ENCODE measurements around the gene PLCL1. TPM values are rescaled to one million over a fixed set of nuclear protein-coding genes. Genes with fewer than 3 reads are reported as not detected.

PLCL1 gene
- total and polyA plus RNA-seq, 10 of the 15 experiments (the other 5 are each of a cell fraction or from before 2014, with no cell fraction given), result 0.03 to 1.5 (median 0.22) TPM

DNA sequence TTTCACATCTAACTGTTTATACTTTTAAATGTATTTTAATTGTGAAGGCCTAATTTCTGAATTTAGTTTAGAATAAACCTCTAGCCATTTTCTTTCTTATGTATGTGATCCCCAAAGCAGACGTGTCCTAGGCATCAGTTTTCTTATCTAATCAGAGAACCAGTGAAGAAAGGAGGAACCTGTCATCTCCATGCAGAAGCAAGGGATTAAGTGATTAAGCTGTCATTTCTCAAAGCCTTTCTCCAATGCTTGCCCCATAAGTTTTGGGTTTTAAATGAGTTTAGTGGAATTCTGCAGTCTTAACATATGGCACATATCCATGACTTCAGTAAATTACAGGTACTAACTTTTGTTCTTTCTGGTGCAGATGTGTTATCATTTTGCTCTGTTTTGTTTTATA is 190.4 kb downstream of the PLCL1 start:
- Histone ChIP-seq H3K4me2 (ENCODE audit: control insufficient read depth, insufficient read depth) (no peak overlapping the region), H3K9me3 (replicated peaks; ENCODE audit: control insufficient read depth, insufficient read depth, low read length) (peaks cover 5% of the 10 kb centered on the region; the same call in 2 of the 3 replicates), H3K4me3 (no peak overlapping the region), H3K79me2 (ENCODE audit: control insufficient read depth, insufficient read depth, low read length) (no peaks in the 10 kb centered on the region), H4K20me1 (ENCODE audit: control insufficient read depth, insufficient read depth) (no peaks in the 10 kb centered on the region), H3K27me3 (replicated peaks in 1 of 2; ENCODE audit: control insufficient read depth in 2 of 2, insufficient read depth in 2 of 2, low read length in 1 of 2) (no peaks in the 10 kb centered on the region), H3K36me3 (ENCODE audit: control insufficient read depth in 2 of 2, insufficient read depth in 2 of 2, low read length in 1 of 2) (no peaks in the 10 kb centered on the region), H3K4me1 (ENCODE audit: control insufficient read depth, insufficient read depth, low read length) (peaks cover 16% of the 10 kb centered on the region), H3K27ac (ENCODE audit: control insufficient read depth, insufficient read depth) (no peak overlapping the region), H3K9ac (ENCODE audit: control insufficient read depth, insufficient read depth, low read length) (no peak overlapping the region), H2AFZ (ENCODE audit: control insufficient read depth, low read depth, low read length) (no peak overlapping the region)
- 42% methylated on average over 1 of the region's 1 CpG for WGBS (ENCODE audit: insufficient coverage, insufficient replicate concordance, low lambda C conversion rate, missing lambda C conversion rate)
- no peak for ATAC-seq
- no peak for TF ChIP-seq LARP7 (IDR thresholded peaks at IDR 0.05)
- no peak for TF ChIP-seq MTA2 (IDR thresholded peaks at IDR 0.05; ENCODE audit: low read depth)
- no peak for TF ChIP-seq PAX5 (IDR thresholded peaks at IDR 0.05; ENCODE audit: borderline replicate concordance, low read depth, low read length)
- TF ChIP-seq GATAD2B (conservative IDR thresholded peaks at IDR 0.05; ENCODE audit: low read depth), result no peak
- no peak for DNase-seq (ENCODE audit: low read depth, low spot score)
- ChIA-PET SMC1A (ENCODE audit: uncharacterized antibody, unreplicated experiment) (interaction anchor here (1.2 to 14.3 kb wide), 7 partner anchors 9 to 132 kb away, joined by 3 to 168 read pairs (median 5); no protein-coding TSS in a partner anchor), CTCF (interaction anchor here (0.8 to 1.6 kb wide), 2 partner anchors 8 to 12 kb away, joined by 3 to 4 read pairs; no protein-coding TSS in a partner anchor), RAD21 (ENCODE audit: unreplicated experiment) (interaction anchor here (2.0 to 3.8 kb wide), 2 partner anchors 11 to 157 kb away, joined by 5 to 30 read pairs; no protein-coding TSS in a partner anchor), POLR2A (interaction anchor here (1.2 to 2.5 kb wide), 3 partner anchors 11 to 12 kb away, joined by 3 to 12 read pairs (median 3); no protein-coding TSS in a partner anchor)
- FAIRE-seq, result no peak
- in situ Hi-C loops (cut with MboI), result no loop called here
- BruUV-seq (replicated peaks), result no TSS peak
- intact Hi-C loops (cut with micrococcal nuclease; ENCODE audit: unreplicated experiment), result loop anchor here (5.0 kb wide), 1 partner anchor 133 kb away; no protein-coding TSS in a partner anchor

DNA sequence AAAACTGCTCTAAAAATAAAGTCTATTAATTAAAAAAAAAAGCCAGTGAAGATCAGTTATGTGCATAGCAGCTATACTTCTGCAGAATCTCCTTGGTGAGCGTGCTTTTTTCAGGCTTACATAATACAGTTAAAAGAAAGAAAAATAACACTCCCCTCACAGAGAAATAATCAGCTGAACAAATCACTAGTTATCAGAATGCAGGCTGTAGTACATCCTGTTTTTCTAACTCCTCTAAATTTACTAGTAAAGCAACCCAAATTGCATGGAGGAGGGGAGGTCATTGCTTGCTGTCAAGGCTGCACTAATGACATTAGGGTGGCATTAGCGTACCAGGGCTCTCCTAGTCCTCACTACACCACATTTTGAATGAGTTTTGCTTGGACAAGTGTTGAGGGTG is 192.2 kb downstream of the PLCL1 start:
- CTCF ChIA-PET, result interaction anchor here (0.6 to 3.9 kb wide), 8 partner anchors 9 to 131 kb away, joined by 3 to 17 read pairs (median 5); no protein-coding TSS in a partner anchor
- H3K4me3 ChIP-seq, result no peak overlapping the region
- in situ Hi-C loops (cut with MboI) (no loop called here), intact Hi-C loops (cut with micrococcal nuclease; ENCODE audit: unreplicated experiment) (no loop called here)
- H3K27ac ChIP-seq (ENCODE audit: control insufficient read depth, insufficient read depth), result no peak overlapping the region
- BruUV-seq (replicated peaks), result no TSS peak
- peaks cover 2% of the 10 kb centered on the region; the same call in 2 of the 3 replicates for H3K9me3 ChIP-seq (replicated peaks; ENCODE audit: control insufficient read depth, insufficient read depth, low read length)
- POLR2A ChIA-PET, result interaction anchor here (1.3 to 1.9 kb wide), 3 partner anchors 9 to 58 kb away, joined by 3 to 6 read pairs (median 4); no protein-coding TSS in a partner anchor
- TF ChIP-seq KDM1A (IDR thresholded peaks at IDR 0.05; ENCODE audit: borderline replicate concordance) (no peak), IKZF1 (conservative IDR thresholded peaks at IDR 0.05) (no peak), RUNX3 (IDR thresholded peaks at IDR 0.05; ENCODE audit: low read length) (no peak), JUNB (IDR thresholded peaks at IDR 0.05) (no peak), RBBP5 (conservative IDR thresholded peaks at IDR 0.05) (no peak), STAT1 (conservative IDR thresholded peaks at IDR 0.05) (no peak)
- TF ChIP-seq, protein P1, sequence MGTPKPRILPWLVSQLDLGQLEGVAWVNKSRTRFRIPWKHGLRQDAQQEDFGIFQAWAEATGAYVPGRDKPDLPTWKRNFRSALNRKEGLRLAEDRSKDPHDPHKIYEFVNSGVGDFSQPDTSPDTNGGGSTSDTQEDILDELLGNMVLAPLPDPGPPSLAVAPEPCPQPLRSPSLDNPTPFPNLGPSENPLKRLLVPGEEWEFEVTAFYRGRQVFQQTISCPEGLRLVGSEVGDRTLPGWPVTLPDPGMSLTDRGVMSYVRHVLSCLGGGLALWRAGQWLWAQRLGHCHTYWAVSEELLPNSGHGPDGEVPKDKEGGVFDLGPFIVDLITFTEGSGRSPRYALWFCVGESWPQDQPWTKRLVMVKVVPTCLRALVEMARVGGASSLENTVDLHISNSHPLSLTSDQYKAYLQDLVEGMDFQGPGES (IDR thresholded peaks at IDR 0.05), result no peak
- SMC1A ChIA-PET (ENCODE audit: uncharacterized antibody, unreplicated experiment), result interaction anchor here (0.7 to 3.6 kb wide), 21 partner anchors 10 to 191 kb away, joined by 3 to 26 read pairs (median 4); no protein-coding TSS in a partner anchor
- RAD21 ChIA-PET (ENCODE audit: unreplicated experiment), result interaction anchor here (1.0 to 3.8 kb wide), 10 partner anchors 8 to 131 kb away, joined by 3 to 13 read pairs (median 8); no protein-coding TSS in a partner anchor
- no peak overlapping the region for H2AFZ ChIP-seq (ENCODE audit: control insufficient read depth, low read depth, low read length)
- peaks cover 16% of the 10 kb centered on the region for H3K4me1 ChIP-seq (ENCODE audit: control insufficient read depth, insufficient read depth, low read length)
- FAIRE-seq, result no peak
- H3K27me3 ChIP-seq (replicated peaks in 1 of 2; ENCODE audit: control insufficient read depth in 2 of 2, insufficient read depth in 2 of 2, low read length in 1 of 2), result no peaks in the 10 kb centered on the region
- 72% methylated on average over 2 of the region's 2 CpGs for WGBS (ENCODE audit: insufficient coverage, insufficient replicate concordance, low lambda C conversion rate, missing lambda C conversion rate)
- no peaks in the 10 kb centered on the region for H3K36me3 ChIP-seq (ENCODE audit: control insufficient read depth in 2 of 2, insufficient read depth in 2 of 2, low read length in 1 of 2)
- no peak overlapping the region for H3K9ac ChIP-seq (ENCODE audit: control insufficient read depth, insufficient read depth, low read length)
- no peaks in the 10 kb centered on the region for H3K79me2 ChIP-seq (ENCODE audit: control insufficient read depth, insufficient read depth, low read length)
- H4K20me1 ChIP-seq (ENCODE audit: control insufficient read depth, insufficient read depth), result no peaks in the 10 kb centered on the region
- no peak for DNase-seq (ENCODE audit: low read depth, low spot score)
- ATAC-seq, result no peak
- H3K4me2 ChIP-seq (ENCODE audit: control insufficient read depth, insufficient read depth), result no peak overlapping the region
